Mesenchymal stem cell (in vitro differentiated cells and primary cell): ENCODE results near the gene PMCH.

Source experiments
- DNase-seq: peaks from one replicate; pipeline ENCODE4 v3.0.0-alpha.2; 2013
- H2AFZ ChIP-seq: one replicate; pipeline ENCODE4 v1.6.1; 2013; ENCODE audit warnings: low read depth, mild to moderate bottlenecking, control low read depth, inconsistent platforms, low read length, moderate library complexity
- H2AK5ac ChIP-seq: 2 replicates; pipeline ENCODE4 v1.6.1; 2013; ENCODE audit warnings: low read length, moderate library complexity, mild to moderate bottlenecking, inconsistent platforms; ENCODE audit not compliant: severe bottlenecking
- H2BK120ac ChIP-seq: one replicate; pipeline ENCODE4 v1.6.1; 2013; ENCODE audit warnings: low read depth, mild to moderate bottlenecking, inconsistent platforms, low read length, moderate library complexity
- H2BK12ac ChIP-seq, 2 experiments: one replicate each; pipeline ENCODE4 v1.6.1; 2013; ENCODE audit warnings: inconsistent platforms in 2 of 2, low read length in 2 of 2, mild to moderate bottlenecking in 2 of 2, moderate library complexity in 2 of 2, control low read depth in 1 of 2
- H2BK15ac ChIP-seq: one replicate; pipeline ENCODE4 v1.6.1; 2013; ENCODE audit warnings: mild to moderate bottlenecking, low read depth, inconsistent platforms; ENCODE audit not compliant: poor library complexity, severe bottlenecking
- H2BK5ac ChIP-seq: 2 replicates; pipeline ENCODE4 v1.6.1; 2013; ENCODE audit warnings: low read depth, mild to moderate bottlenecking, low read length, control low read depth, inconsistent platforms; ENCODE audit not compliant: poor library complexity, severe bottlenecking
- H3K14ac ChIP-seq, 2 experiments: one replicate each; pipeline ENCODE4 v1.6.1; 2013; ENCODE audit warnings: inconsistent platforms in 2 of 2, low read length in 2 of 2, control low read depth in 1 of 2, mild to moderate bottlenecking in 1 of 2, moderate library complexity in 1 of 2
- H3K18ac ChIP-seq, 2 experiments: one replicate each; pipeline ENCODE4 v1.6.1; 2013; ENCODE audit warnings: inconsistent platforms in 2 of 2, low read length in 2 of 2, control low read depth in 1 of 2, low read depth in 1 of 2, mild to moderate bottlenecking in 1 of 2
- H3K23ac ChIP-seq, 2 experiments: one replicate each; pipeline ENCODE4 v1.6.1; 2013; ENCODE audit warnings: inconsistent platforms in 2 of 2, low read length in 2 of 2, mild to moderate bottlenecking in 2 of 2, moderate library complexity in 2 of 2, control low read depth in 1 of 2
- H3K27ac ChIP-seq: 2 replicates; pipeline ENCODE4 v1.5.1; 2013; ENCODE audit warnings: mild to moderate bottlenecking, moderate library complexity, low read length, control low read depth, inconsistent platforms; ENCODE audit not compliant: poor library complexity, severe bottlenecking
- H3K27me3 ChIP-seq, 2 experiments: 2 replicates each; pipeline versions ENCODE4 v1.6.1 to v1.7.0; 2013; ENCODE audit warnings: low read length in 2 of 2, mild to moderate bottlenecking in 2 of 2, moderate library complexity in 2 of 2, control low read depth in 1 of 2, inconsistent platforms in 1 of 2; ENCODE audit not compliant: control insufficient read depth in 1 of 2, insufficient read depth in 1 of 2
- H3K36me3 ChIP-seq, 2 experiments: 2 replicates each; pipeline versions ENCODE4 v1.6.1 to v1.7.0; 2013; ENCODE audit warnings: low read length in 2 of 2, control low read depth in 1 of 2, inconsistent platforms in 1 of 2, low read depth in 1 of 2, mild to moderate bottlenecking in 1 of 2; ENCODE audit not compliant: insufficient read depth in 2 of 2, control insufficient read depth in 1 of 2
- H3K4ac ChIP-seq, 2 experiments: one replicate each; pipeline ENCODE4 v1.6.1; 2013; ENCODE audit warnings: inconsistent platforms in 2 of 2, low read length in 2 of 2, mild to moderate bottlenecking in 2 of 2, moderate library complexity in 2 of 2, control low read depth in 1 of 2, low read depth in 1 of 2
- H3K4me1 ChIP-seq: 2 replicates; pipeline ENCODE4 v1.6.1; 2013; ENCODE audit warnings: low read depth, low read length, control low read depth; ENCODE audit not compliant: control insufficient read depth, insufficient read depth
- H3K4me2 ChIP-seq: 2 replicates; pipeline ENCODE4 v1.6.1; 2013; ENCODE audit warnings: low read length, mild to moderate bottlenecking, inconsistent platforms; ENCODE audit not compliant: poor library complexity, severe bottlenecking
- H3K4me3 ChIP-seq, 2 experiments: 2 replicates each; pipeline versions ENCODE4 v1.5.1 to v1.7.0; 2013; ENCODE audit warnings: low read length in 2 of 2, mild to moderate bottlenecking in 2 of 2, control low read depth in 1 of 2, low read depth in 1 of 2; ENCODE audit not compliant: insufficient read depth in 1 of 2
- H3K79me1 ChIP-seq: replicated peaks from 2 replicates; pipeline ENCODE4 v1.6.1; 2013; ENCODE audit warnings: mild to moderate bottlenecking, control low read depth, low read length, inconsistent platforms; ENCODE audit not compliant: poor library complexity, severe bottlenecking
- H3K9ac ChIP-seq: 2 replicates; pipeline ENCODE4 v1.7.0; 2013; ENCODE audit warnings: mild to moderate bottlenecking, low read length, moderate library complexity
- H3K9me3 ChIP-seq: 2 replicates; pipeline ENCODE4 v1.7.0; 2013; ENCODE audit warnings: mild to moderate bottlenecking, low read length; ENCODE audit not compliant: control insufficient read depth
- H4K8ac ChIP-seq: one replicate; pipeline ENCODE4 v1.6.1; 2013; ENCODE audit warnings: inconsistent platforms, mild to moderate bottlenecking, low read length, moderate library complexity
- H4K91ac ChIP-seq: one replicate; pipeline ENCODE4 v1.6.1; 2013; ENCODE audit warnings: mild to moderate bottlenecking, low read length, inconsistent platforms
- WGBS: methylation state at CpG from one replicate; pipeline ENCODE4 v1.1.7; 2013; ENCODE audit warnings: mixed read lengths; 5-methylcytosine and 5-hydroxymethylcytosine counted together

PMCH gene

GRCh38 chr12:102232036-102232435 is 34.4 kb upstream of the PMCH start:
- Histone ChIP-seq H2BK12ac (no peak overlapping the region), H3K9me3 (no peaks in the 10 kb centered on the region), H3K14ac (no peak overlapping the region), H3K4ac (no peak overlapping the region), H2BK5ac (no peak overlapping the region), H3K9ac (peak overlapping the region; percentile 21), H4K91ac (no peak overlapping the region), H3K4me1 (no peaks in the 10 kb centered on the region), H3K36me3 (no peaks in the 10 kb centered on the region), H3K27ac (no peak overlapping the region), H2AFZ (no peak overlapping the region), H4K8ac (no peak overlapping the region), H2BK120ac (no peak overlapping the region), H2AK5ac (no peak overlapping the region), H3K23ac (no peak overlapping the region), H3K18ac (no peak overlapping the region), H3K27me3 (no peaks in the 10 kb centered on the region), H3K4me3 (no peak overlapping the region), H2BK15ac (no peak overlapping the region), H3K79me1 (no peaks in the 10 kb centered on the region), H3K4me2 (no peak overlapping the region)
- DNase-seq: no peak

GRCh38 chr12:102227954-102228353 is 30.3 kb upstream of the PMCH start:
- H3K27me3 ChIP-seq: no peaks in the 10 kb centered on the region
- no peaks in the 10 kb centered on the region for H3K4me1 ChIP-seq
- H3K18ac ChIP-seq: no peak overlapping the region
- H2BK5ac ChIP-seq: no peak overlapping the region
- no peak overlapping the region for H3K4me3 ChIP-seq
- H2BK12ac ChIP-seq: no peak overlapping the region
- H3K9ac ChIP-seq: no peak overlapping the region
- no peaks in the 10 kb centered on the region for H3K79me1 ChIP-seq
- no peak overlapping the region for H2AK5ac ChIP-seq
- H3K27ac ChIP-seq: no peak overlapping the region
- no peak overlapping the region for H2BK120ac ChIP-seq
- H3K4ac ChIP-seq: no peak overlapping the region
- no peak overlapping the region for H2BK15ac ChIP-seq
- no peak overlapping the region for H3K4me2 ChIP-seq
- no peak overlapping the region for H3K23ac ChIP-seq
- no peaks in the 10 kb centered on the region for H3K36me3 ChIP-seq
- no peak overlapping the region for H4K91ac ChIP-seq
- no peaks in the 10 kb centered on the region for H3K9me3 ChIP-seq
- WGBS: 75% methylated on average over 4 of the region's 5 CpGs
- no peak overlapping the region for H3K14ac ChIP-seq
- no peak overlapping the region for H4K8ac ChIP-seq
- DNase-seq: no peak
- no peak overlapping the region for H2AFZ ChIP-seq

- Histone ChIP-seq H2AK5ac (no peak overlapping the region), H3K4ac (no peak overlapping the region), H4K8ac (no peak overlapping the region), H2BK15ac (no peak overlapping the region), H3K79me1 (no peaks in the 10 kb centered on the region), H3K27ac (no peak overlapping the region), H3K4me3 (no peak overlapping the region), H4K91ac (no peak overlapping the region), H3K4me1 (no peaks in the 10 kb centered on the region), H2BK5ac (no peak overlapping the region), H3K23ac (no peak overlapping the region), H2BK120ac (no peak overlapping the region), H2AFZ (no peak overlapping the region), H3K9ac (no peak overlapping the region), H3K14ac (no peak overlapping the region), H3K36me3 (no peaks in the 10 kb centered on the region), H3K9me3 (no peaks in the 10 kb centered on the region), H2BK12ac (no peak overlapping the region), H3K18ac (no peak overlapping the region), H3K27me3 (no peaks in the 10 kb centered on the region), H3K4me2 (no peak overlapping the region)
- no peak for DNase-seq
These were observed 23.1 kb upstream of the PMCH start for GRCh38 chr12:102220736-102221135.

GRCh38 chr12:102215992-102216691 is 18.5 kb upstream of the PMCH start:
- no peaks in the 10 kb centered on the region for H3K36me3 ChIP-seq
- H2AK5ac ChIP-seq: no peak overlapping the region
- WGBS: 47% methylated on average over 2 of the region's 5 CpGs
- no peak overlapping the region for H3K27ac ChIP-seq
- H3K14ac ChIP-seq: no peak overlapping the region
- no peak overlapping the region for H3K23ac ChIP-seq
- H3K4me3 ChIP-seq: no peak overlapping the region
- H3K4me2 ChIP-seq: no peak overlapping the region
- no peaks in the 10 kb centered on the region for H3K4me1 ChIP-seq
- no peak overlapping the region for H4K8ac ChIP-seq
- H2BK12ac ChIP-seq: peak overlapping the region in 1 of 2 experiments; percentile 15
- no peaks in the 10 kb centered on the region for H3K27me3 ChIP-seq
- H3K18ac ChIP-seq: no peak overlapping the region
- no peak overlapping the region for H3K9ac ChIP-seq
- H2BK5ac ChIP-seq: no peak overlapping the region
- peak; percentile 90 for DNase-seq
- H3K9me3 ChIP-seq: no peaks in the 10 kb centered on the region
- H2AFZ ChIP-seq: no peak overlapping the region
- no peak overlapping the region for H4K91ac ChIP-seq
- H3K79me1 ChIP-seq: no peaks in the 10 kb centered on the region
- no peak overlapping the region for H3K4ac ChIP-seq
- H2BK15ac ChIP-seq: no peak overlapping the region
- no peak overlapping the region for H2BK120ac ChIP-seq
